ENCODE measurements around the gene RTP1.
"Not testable (repeated sequence)": the region's sequence is repeated elsewhere in the genome, so short reads cannot be mapped to it uniquely, and the experiment has no call there.

RTP1 gene

DNA sequence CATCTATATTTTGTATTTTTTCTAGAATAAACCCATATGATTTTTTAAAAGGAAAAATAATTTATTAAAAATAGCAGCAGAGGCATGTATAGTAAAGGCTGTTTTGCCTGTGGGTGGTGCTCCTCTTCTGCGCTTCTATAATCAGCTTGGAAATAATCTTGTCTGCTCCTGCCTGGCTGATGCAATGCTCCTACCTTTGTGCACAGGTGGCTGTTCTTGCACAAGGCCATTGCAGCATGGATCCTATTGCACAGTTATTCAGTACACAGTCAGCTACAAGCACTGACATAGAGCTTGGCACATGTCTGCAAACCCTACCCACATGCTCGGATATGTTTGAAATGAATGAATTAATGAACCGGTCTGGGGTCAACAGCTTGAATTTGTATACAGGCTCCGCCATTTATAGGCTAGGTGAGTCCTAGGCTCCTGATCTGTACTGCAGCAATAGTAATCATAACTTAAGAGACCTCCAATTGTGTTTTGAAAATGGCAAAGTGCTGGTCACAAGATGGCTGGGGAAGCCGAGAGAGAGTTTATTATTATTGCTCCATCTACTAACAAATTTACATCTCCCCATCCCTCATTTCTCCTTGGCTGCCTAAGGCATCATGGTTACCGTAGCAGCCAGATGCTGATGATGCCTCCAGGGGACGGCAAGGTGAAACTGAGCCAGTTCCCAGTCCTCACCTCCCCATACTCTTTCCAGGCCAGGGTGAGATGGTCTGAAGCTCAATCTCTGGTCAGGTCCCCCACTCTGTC, 532 bp upstream of the RTP1 start:
- in situ Hi-C loops (cut with MboI; ENCODE audit: low sequenced_read_pairs) = no loop called here

DNA sequence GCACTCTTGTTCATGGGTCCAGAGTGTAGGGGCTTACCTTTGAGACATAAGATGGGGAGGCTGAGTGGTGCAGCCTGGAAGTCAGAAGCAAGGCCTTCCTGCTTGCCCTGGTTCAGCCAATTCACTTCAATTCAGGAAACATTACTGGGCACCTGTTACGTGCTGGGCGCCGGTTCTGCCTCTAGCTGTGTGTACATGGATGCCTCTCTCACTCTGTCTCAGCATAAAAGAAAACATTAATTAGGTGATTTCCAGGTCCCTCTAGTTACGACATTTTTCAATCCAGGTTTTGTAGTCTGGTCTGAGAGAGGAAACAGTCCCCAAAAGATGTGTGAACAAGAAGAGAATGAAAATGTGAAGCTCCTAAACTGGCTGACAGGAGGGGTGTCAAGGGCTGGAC, 1.2 kb downstream of the RTP1 start:
- in situ Hi-C loops (cut with MboI; ENCODE audit: low sequenced_read_pairs) = no loop called here

DNA sequence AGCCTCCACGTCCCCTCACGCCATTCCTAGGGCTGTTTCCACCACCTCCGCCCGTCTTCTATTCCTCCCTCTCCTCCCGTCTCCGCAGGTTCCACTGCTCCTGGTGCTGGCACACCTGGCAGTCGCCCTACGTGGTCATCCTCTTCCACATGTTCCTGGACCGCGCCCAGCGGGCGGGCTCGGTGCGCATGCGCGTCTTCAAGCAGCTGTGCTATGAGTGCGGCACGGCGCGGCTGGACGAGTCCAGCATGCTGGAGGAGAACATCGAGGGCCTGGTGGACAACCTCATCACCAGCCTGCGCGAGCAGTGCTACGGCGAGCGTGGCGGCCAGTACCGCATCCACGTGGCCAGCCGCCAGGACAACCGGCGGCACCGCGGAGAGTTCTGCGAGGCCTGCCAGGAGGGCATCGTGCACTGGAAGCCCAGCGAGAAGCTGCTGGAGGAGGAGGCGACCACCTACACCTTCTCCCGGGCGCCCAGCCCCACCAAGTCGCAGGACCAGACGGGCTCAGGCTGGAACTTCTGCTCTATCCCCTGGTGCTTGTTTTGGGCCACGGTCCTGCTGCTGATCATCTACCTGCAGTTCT, 2.3 kb downstream of the RTP1 start:
- in situ Hi-C loops (cut with MboI; ENCODE audit: low sequenced_read_pairs) = not testable (repeated sequence)

DNA sequence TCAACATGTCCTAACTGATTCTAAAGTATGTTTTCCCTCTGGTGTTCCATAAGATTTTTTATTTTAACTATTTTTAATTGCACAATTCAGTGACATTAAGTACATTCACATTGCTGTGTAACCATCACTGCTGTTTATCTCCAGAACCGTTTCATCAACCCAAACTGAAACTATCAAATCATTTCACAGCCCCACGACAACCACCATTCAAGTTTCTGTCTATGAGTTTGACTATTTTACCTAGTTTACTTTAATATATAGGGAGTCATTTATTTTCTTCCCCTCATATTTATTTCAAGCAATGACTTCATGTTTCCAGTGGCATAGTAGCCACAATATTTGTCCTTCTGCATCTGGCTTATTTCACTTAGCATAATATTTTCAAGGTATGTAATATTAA, 8.4 kb downstream of the RTP1 start:
- in situ Hi-C loops (cut with MboI; ENCODE audit: low sequenced_read_pairs) = no loop called here

- in situ Hi-C loops (cut with MboI; ENCODE audit: low sequenced_read_pairs) = no loop called here
These were observed 9.8 kb downstream of the RTP1 start for GRCh38 chr3:187207062-187207461.

- in situ Hi-C loops (cut with MboI; ENCODE audit: low sequenced_read_pairs) = no loop called here
These were observed 10.3 kb downstream of the RTP1 start for GRCh38 chr3:187207624-187208023.

DNA sequence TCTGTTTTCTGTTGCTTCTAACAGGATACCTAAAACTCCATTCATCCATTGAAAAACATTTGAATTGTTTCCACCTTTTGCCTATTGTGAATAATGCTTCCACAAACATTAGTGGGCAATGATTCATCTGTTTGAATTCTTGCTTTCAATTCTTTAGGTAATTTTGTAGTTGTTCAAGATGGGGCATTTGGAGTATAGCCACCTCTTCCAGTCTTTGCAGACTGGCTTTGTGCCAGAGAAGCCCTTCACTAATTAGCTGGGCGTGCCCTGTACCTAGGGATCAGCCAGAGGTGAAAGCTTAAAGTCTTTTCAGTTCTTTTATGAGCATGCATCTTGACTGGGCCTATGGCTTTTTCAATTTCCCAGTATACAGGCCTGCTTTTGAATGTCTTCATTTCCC, 10.9 kb downstream of the RTP1 start:
- in situ Hi-C loops (cut with MboI; ENCODE audit: low sequenced_read_pairs) = no loop called here

- in situ Hi-C loops (cut with MboI; ENCODE audit: low sequenced_read_pairs) = no loop called here
These were observed 12.2 kb downstream of the RTP1 start for GRCh38 chr3:187209491-187209890.

DNA sequence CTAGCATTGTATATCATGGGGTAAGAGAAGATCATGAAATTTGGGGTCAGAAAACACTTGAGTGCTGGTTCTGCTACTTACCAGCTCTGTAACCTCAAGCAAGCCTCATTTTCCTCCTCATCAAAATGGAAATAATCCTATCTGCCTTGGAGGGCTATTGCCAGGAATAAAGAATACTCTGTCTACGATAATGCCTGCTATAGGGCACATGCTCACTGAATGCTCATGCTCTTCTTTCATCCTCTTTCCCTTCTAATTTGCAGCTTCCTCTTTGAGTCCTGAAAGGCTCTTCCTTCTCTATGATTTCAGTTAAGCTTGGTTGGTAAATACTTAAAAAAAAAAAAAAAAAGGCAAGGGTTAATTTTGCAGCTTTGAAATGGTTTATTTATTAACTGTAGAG, 12.8 kb downstream of the RTP1 start:
- in situ Hi-C loops (cut with MboI; ENCODE audit: low sequenced_read_pairs) = no loop called here

DNA sequence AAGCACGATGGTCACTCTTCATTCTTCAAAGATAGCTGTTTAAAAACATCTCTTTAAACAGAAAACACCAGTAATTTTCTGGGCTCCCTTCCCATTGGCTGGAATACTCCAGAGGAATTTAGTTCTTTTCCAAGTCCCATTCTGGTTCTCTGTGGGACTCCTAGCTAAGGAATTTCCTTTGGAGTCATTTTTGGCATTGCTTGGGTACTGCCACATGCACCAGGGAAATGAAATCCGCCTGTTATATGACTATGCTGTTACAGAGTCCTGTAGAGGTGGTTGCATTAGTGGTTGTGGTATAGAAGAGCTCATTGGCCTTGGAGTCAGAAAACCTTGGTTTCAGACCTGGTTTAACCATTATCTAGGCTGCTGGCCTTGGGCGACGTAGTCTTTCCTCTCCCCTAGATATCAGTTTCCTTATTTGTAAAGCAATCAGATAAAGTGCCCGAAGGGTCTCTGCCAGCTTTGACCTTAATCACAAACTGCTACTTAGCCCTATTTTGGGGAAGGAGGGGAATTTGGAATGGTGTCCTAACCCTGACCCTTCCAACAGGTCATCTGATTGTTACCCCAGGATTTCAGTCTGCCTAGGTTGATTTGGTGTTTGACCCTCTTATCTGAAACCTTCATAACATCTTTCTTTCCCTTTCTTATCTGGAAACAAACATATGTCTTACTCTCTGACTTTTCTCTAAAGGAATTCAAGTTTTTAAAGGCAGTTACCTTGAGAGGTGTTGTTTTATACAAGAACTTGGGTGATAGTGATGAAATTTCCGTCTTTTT, 13.4 kb downstream of the RTP1 start:
- in situ Hi-C loops (cut with MboI; ENCODE audit: low sequenced_read_pairs) = no loop called here

GRCh38 chr3:187211532-187212195, 14.4 kb downstream of the RTP1 start:
- in situ Hi-C loops (cut with MboI; ENCODE audit: low sequenced_read_pairs) = no loop called here

- in situ Hi-C loops (cut with MboI; ENCODE audit: low sequenced_read_pairs) = no loop called here
These were observed 14.9 kb downstream of the RTP1 start for GRCh38 chr3:187212196-187212545.

DNA sequence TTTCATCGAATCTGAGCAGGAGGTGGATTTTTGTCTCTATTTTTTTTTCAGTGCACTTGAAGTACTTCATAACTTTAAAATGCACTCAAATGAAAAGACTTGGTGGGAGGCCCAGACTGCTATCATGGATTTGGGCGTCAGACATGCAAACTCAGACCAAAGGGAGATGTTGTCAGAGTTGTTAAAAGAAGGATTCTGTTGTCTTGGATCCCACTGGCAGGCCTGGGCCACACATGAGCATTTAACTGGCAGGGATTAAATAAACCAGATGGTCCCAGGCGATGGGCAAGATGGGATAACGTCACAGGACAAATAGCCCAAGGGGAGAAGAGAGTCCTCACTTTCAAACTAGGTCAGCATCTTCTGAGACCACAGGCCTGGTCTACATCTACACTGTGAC, 15.4 kb downstream of the RTP1 start:
- in situ Hi-C loops (cut with MboI; ENCODE audit: low sequenced_read_pairs) = no loop called here

DNA sequence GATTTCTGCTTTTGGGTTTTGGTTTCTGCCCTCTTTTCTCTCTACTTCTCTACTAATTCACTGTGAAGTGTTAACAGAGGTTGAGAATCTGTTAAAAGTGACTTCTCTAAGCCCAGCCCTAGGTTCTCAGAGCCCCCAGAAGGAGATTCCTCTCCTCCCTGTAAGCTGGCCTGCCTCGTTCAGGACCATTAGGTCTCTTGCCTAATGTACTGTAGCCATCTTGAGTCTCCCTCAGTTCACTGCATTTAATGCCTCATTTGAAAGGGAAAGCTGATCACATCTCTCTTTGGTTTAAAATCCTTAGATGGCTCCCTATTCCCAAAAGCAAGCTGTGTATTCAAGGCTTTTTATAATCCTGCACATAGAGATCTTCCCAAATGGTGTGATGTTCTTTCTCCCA, 16.3 kb downstream of the RTP1 start:
- in situ Hi-C loops (cut with MboI; ENCODE audit: low sequenced_read_pairs) = no loop called here

DNA sequence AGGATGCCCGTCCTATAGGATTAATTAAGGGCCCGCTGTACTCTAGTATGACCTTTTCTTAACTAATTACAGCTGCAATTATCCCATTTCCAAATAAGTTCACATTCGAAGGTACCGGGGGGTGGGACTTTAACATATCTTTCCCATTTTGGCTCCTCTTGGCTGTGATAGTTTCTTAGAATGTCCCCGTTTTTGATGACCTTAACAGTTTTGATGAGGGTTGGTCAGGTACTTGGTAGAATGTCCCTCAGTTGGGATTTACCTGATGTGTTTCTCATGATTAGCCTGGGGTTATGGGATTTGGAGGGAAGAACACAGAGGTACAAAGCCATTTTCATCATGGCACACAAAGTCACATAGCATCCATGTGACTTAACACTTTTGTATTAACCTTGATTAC, 18.2 kb downstream of the RTP1 start:
- in situ Hi-C loops (cut with MboI; ENCODE audit: low sequenced_read_pairs) = no loop called here

DNA sequence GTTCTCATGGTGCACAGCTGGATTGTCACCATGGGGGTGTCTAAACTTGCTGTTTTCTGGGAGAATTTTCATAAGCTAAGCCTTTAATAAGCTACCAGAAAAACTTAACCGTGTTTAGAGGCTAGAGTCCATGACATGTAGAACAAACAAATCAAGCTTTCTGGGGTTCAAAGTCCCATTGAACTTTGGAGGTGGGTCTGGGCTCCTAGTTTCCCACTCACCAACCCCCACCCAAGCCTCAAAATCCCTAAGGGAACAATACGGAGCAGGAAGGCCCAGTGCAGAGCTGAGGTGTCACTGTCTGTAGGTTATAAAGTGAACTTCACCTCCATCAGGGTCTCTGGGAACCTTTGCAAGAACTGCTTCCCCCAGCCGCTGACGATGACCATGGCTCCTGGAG, 25.5 kb downstream of the RTP1 start:
- in situ Hi-C loops (cut with MboI; ENCODE audit: low sequenced_read_pairs) = no loop called here

GRCh38 chr3:187223799-187224198, 26.5 kb downstream of the RTP1 start:
- in situ Hi-C loops (cut with MboI; ENCODE audit: low sequenced_read_pairs) = no loop called here

GRCh38 chr3:187227658-187228258, 30.5 kb downstream of the RTP1 start:
- in situ Hi-C loops (cut with MboI; ENCODE audit: low sequenced_read_pairs) = no loop called here

DNA sequence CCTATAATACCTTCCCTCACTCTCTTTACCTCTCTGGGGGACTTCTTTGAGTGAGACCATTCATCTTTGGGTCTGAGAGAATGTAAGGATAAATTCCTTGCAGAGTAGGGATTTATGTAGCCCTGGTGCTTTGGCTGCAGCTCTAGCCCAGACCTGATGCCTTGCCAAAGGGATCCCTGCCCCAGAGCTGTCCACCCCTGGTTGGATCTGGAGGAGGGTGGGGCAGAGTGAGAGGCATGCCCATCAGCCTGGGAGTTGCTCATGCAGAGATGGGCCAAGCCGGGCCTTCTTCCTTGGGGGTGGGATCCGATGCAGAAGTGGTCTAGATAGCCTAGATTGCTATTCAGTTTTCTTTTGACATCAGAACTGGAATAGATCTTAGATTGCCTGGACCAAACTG, 31.5 kb downstream of the RTP1 start:
- in situ Hi-C loops (cut with MboI; ENCODE audit: low sequenced_read_pairs) = no loop called here

- in situ Hi-C loops (cut with MboI; ENCODE audit: low sequenced_read_pairs) = no loop called here
These were observed 32.7 kb downstream of the RTP1 start for GRCh38 chr3:187230011-187230410.

DNA sequence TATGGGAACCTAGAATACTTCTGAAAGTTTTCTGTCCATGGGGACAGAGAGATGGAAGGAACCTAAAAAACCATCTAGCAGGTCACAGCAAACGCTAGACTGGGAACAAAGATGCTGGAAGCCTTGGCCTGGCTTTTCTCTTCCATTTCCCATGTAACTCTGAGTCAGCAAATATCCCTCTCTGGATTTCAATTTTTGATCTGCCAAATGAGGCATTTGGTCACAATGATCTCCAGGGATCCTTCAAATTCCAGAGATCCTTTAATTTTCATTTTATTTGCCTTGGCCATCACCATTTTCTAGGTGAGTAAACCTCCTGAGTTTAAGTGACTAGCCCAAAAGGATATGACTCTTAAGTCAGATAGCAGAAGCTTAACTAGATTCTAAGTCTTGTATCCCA, 39.7 kb downstream of the RTP1 start:
- in situ Hi-C loops (cut with MboI; ENCODE audit: low sequenced_read_pairs) = no loop called here
